ENCODE results near the gene NACC2.
A peak's percentile ranks its signal among the peaks of the same experiment; 100 is the strongest.

The NACC2 gene

GRCh38 chr9:135961811-135962695 lies 133.0 kb downstream of the NACC2 start:
- TF ChIP-seq, protein P1, sequence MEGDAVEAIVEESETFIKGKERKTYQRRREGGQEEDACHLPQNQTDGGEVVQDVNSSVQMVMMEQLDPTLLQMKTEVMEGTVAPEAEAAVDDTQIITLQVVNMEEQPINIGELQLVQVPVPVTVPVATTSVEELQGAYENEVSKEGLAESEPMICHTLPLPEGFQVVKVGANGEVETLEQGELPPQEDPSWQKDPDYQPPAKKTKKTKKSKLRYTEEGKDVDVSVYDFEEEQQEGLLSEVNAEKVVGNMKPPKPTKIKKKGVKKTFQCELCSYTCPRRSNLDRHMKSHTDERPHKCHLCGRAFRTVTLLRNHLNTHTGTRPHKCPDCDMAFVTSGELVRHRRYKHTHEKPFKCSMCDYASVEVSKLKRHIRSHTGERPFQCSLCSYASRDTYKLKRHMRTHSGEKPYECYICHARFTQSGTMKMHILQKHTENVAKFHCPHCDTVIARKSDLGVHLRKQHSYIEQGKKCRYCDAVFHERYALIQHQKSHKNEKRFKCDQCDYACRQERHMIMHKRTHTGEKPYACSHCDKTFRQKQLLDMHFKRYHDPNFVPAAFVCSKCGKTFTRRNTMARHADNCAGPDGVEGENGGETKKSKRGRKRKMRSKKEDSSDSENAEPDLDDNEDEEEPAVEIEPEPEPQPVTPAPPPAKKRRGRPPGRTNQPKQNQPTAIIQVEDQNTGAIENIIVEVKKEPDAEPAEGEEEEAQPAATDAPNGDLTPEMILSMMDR (IDR thresholded peaks at IDR 0.05; ENCODE audit: insufficient read depth, low read length, poor library complexity, severe bottlenecking), result no peak
- no peaks in the 10 kb centered on the region; the same call in 1 of the 2 replicates for H3K36me3 ChIP-seq (ENCODE audit: control insufficient read depth, insufficient read depth, low read length)
- DNase-seq (ENCODE audit: extremely low read depth, insufficient read length), result no peak
- no peak overlapping the region for H3K4me3 ChIP-seq (replicated peaks; ENCODE audit: low read depth, low read length)
- no peaks in the 10 kb centered on the region; the same call in 1 of the 2 replicates for H3K27me3 ChIP-seq (replicated peaks; ENCODE audit: control insufficient read depth, insufficient read depth, low read length)

DNA sequence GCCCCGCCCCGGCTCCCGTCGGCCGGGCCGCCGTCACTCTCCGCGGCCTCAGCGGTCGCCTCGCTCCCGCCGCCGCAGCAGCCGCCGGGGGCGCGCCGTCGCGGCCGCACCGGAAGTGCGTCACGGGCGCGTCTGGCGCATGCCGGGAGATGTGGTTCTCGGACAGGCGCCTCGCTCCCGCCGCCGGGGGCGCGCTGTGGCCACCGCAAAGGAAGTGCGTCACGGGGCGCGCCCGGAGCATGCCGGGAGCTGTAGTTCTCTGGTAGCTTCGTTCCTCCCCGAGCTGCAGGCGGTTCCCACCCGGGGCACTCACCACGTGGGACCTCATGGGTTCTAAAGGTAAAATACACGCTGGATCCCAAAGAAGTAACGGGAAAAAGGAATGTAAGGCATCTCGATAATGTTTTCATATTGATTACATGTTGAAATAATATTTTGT lies 133.8 kb downstream of the NACC2 start, which contains the start of gene UBAC1:
Gene UBAC1, minus strand, starts transcription at position 97 of the 439 bp plus-strand sequence. CDS start 211 bp downstream, outside the sequence.
- peak; percentile 99 for DNase-seq (ENCODE audit: extremely low read depth, insufficient read length)
- H3K4me3 ChIP-seq (replicated peaks; ENCODE audit: low read depth, low read length), result peak within 1 kb of the TSS; percentile 95
- no peaks in the 10 kb centered on the region; the same call in 1 of the 2 replicates for H3K27me3 ChIP-seq (replicated peaks; ENCODE audit: control insufficient read depth, insufficient read depth, low read length)
- TF ChIP-seq, protein P1 (IDR thresholded peaks at IDR 0.05; ENCODE audit: insufficient read depth, low read length, poor library complexity, severe bottlenecking), result no peak
- H3K36me3 ChIP-seq (ENCODE audit: control insufficient read depth, insufficient read depth, low read length), result no peaks in the 10 kb centered on the region; the same call in 1 of the 2 replicates

GRCh38 chr9:135960411-135961276 lies 134.4 kb downstream of the NACC2 start:
- H3K4me3 ChIP-seq (replicated peaks; ENCODE audit: low read depth, low read length), result peak overlapping the region; percentile 95
- DNase-seq (ENCODE audit: extremely low read depth, insufficient read length), result no peak
- no peaks in the 10 kb centered on the region; the same call in 1 of the 2 replicates for H3K27me3 ChIP-seq (replicated peaks; ENCODE audit: control insufficient read depth, insufficient read depth, low read length)
- TF ChIP-seq, protein P1 (IDR thresholded peaks at IDR 0.05; ENCODE audit: insufficient read depth, low read length, poor library complexity, severe bottlenecking), result no peak
- H3K36me3 ChIP-seq (ENCODE audit: control insufficient read depth, insufficient read depth, low read length), result no peaks in the 10 kb centered on the region; the same call in 1 of the 2 replicates

GRCh38 chr9:135959814-135960213 lies 135.3 kb downstream of the NACC2 start:
- Histone ChIP-seq H3K27me3 (replicated peaks; ENCODE audit: control insufficient read depth, insufficient read depth, low read length) (no peaks in the 10 kb centered on the region; the same call in 1 of the 2 replicates), H3K36me3 (ENCODE audit: control insufficient read depth, insufficient read depth, low read length) (no peaks in the 10 kb centered on the region; the same call in 1 of the 2 replicates), H3K4me3 (replicated peaks; ENCODE audit: low read depth, low read length) (peak overlapping the region; percentile 95)
- TF ChIP-seq, protein P1 (IDR thresholded peaks at IDR 0.05; ENCODE audit: insufficient read depth, low read length, poor library complexity, severe bottlenecking), result no peak
- no peak for DNase-seq (ENCODE audit: extremely low read depth, insufficient read length)

DNA sequence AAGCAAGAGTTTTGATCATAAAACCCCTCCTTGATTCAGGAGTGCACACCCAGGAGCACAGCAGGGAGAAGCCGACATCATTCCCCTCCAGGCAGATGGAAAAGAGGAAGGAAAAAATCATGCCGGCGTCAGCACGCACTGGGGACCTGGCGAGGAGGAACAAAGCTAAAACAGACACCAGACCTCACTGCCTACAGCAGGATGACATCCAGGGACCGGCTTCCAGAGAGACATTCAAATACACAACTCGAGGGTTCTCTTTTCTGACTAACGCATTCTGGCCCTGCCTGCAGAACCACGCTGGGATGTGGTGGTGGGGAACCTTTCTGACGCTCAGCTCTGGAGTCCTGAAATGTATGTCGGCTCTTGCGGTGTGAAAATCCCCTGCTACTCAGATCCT lies 136.6 kb downstream of the NACC2 start:
- H3K4me3 ChIP-seq (replicated peaks; ENCODE audit: low read depth, low read length), result no peak overlapping the region
- no peaks in the 10 kb centered on the region; the same call in 1 of the 2 replicates for H3K27me3 ChIP-seq (replicated peaks; ENCODE audit: control insufficient read depth, insufficient read depth, low read length)
- TF ChIP-seq, protein P1 (IDR thresholded peaks at IDR 0.05; ENCODE audit: insufficient read depth, low read length, poor library complexity, severe bottlenecking), result no peak
- DNase-seq (ENCODE audit: extremely low read depth, insufficient read length), result no peak
- no peaks in the 10 kb centered on the region; the same call in 1 of the 2 replicates for H3K36me3 ChIP-seq (ENCODE audit: control insufficient read depth, insufficient read depth, low read length)

All from GM06990 (cell line).